Measurements from ENCODE around the gene ITM2B.
"Not testable (repeated sequence)": the region's sequence is repeated elsewhere in the genome, so short reads cannot be mapped to it uniquely, and the experiment has no call there.

ITM2B gene

DNA sequence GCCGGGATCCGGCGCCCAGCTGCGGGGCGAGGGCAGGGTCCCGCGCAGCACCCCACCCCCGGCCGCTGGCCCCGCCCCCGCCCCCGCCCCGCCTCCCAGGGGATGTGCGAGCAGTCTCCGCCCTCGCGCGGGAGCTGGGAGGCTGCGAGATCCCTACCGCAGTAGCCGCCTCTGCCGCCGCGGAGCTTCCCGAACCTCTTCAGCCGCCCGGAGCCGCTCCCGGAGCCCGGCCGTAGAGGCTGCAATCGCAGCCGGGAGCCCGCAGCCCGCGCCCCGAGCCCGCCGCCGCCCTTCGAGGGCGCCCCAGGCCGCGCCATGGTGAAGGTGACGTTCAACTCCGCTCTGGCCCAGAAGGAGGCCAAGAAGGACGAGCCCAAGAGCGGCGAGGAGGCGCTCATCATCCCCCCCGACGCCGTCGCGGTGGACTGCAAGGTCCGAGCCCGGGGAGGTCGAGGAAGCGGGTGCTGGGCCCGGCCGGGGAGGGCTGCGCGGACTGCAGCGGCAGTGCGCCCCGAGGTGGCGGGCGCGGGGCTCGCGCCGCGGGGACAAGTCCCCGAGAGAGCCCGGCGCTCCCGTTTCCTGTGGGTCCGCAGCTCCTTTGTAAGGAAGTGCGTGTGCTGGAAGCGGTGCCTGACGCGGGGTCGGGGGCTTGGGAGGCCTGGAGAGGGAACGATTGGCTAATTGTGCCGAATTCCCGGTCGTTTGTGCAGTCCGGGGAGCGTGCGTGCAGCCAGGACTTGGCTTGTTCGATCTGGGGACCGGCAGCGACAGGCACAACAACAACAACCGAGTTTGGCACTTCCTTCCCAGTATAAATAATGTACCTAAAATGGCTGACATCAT, at the start of gene ITM2B:
Gene ITM2B, plus strand, starts transcription at position 161 of the 843 bp plus-strand sequence. Its CDS starts 155 bp downstream, at position 316.
- DNase-seq = peak; percentile 54 to 86 (median 86)

DNA sequence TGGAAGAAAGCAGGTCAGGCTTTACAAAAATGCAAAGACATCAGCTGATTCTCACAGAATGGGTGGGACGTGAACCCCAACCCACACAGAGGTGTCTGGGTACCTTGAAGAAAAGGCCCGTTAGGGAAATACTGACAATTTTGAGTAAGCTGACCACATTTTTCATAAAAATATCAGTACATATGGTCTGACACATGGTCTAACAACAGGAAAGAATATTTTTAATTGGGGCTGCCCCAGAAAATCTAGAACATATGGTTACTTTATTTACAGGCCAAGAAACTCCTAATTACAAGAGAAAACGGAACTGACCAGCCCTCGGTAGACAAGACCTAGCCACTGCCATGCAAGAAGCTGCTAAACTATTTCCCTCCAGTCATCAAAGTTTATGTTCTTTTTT, 48.7 kb upstream of the ITM2B start:
- DNase-seq = no peak

DNA sequence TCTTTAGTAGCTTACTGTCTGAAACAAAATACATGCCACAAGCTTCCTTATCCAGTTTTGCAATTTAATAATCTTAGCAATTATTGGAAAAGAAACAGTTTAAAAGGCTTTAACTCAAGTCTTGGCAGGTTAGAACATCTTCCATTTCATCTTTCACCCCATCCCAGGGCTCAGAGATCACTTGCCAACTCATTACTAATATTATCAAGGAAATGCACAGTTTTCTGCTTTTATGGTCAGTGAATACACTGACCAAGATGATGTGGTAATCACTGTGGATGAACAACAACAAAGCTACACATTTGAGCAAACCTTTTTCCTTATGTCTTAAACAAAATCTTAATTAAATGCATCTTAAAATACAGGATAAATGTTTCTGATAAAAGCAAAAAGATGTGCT, 48.0 kb upstream of the ITM2B start:
- DNase-seq = no peak

DNA sequence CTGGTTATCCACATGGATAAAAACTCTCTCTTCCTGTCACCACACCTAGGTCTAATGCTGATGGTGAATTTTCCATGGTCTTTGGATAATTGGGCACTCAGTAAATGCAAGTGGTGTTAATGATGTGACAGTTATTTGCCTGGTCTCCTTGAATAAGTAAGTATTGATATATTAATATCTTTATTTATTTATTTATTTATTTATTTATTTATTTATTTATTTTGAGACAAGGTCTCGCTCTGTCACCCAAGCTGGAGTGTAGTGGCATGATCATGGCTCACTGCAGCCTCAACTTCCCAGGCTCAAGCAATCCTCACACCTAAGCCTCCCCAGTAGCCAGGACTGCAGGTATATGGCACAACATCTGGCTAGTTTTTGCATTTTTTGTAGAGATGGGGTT, 46.3 kb upstream of the ITM2B start:
- no peak for DNase-seq

DNA sequence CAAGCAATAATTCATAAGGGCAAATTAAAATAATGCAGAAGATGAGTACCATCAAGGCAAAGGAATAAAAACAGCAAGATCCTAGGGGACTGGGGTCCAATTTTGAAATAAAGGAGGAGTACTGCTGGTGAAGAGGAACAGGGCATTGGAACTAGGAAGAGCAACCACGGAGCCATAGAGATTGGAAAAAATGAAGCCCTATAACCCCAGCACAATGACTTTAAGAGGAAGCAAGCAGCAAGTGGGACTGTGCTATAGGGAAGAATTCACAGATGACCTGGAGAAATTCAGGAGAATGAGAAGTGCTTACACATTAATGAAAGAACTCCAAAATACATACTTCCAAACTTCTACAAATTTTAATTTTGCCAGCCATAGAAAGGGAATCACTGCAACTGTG, 44.9 kb upstream of the ITM2B start:
- DNase-seq = no peak

DNA sequence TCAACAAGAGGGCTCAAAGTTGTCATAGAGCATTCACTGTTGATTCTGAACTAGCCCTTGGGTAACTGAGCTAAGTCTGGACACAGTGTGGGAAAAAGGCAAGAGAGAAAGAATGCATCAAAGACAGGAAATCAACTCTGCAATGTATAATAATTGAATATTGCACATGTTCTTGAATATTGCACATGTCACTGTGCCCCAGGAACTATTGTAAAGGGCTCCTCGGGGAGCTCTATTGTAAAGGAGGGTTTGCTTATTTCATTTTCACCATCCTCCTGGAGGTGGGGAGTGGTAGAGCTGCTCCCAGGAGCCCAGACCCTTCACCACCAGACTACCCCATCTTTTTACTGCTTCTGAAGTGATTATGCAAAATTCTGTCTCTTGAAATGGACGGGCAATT, 44.4 kb upstream of the ITM2B start:
- no peak for DNase-seq

DNA sequence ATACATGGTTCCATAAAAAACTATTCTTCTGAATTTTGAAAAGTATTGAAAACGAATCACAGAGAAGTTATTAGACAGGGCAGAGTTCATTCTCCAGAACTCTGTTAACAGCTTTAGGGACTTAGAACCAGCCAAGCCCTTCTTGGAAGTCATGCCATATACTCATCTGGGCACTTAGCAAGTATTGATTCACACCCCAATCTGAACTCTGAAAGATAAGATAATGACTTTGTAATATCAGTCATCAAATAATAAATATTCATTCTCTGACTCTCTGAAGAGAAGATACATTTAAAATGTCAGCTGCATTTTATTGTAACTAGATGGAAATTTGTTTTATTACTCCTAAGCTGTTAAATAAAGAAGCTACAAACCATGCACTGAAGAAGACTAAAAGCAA, 43.8 kb upstream of the ITM2B start:
- DNase-seq = no peak

DNA sequence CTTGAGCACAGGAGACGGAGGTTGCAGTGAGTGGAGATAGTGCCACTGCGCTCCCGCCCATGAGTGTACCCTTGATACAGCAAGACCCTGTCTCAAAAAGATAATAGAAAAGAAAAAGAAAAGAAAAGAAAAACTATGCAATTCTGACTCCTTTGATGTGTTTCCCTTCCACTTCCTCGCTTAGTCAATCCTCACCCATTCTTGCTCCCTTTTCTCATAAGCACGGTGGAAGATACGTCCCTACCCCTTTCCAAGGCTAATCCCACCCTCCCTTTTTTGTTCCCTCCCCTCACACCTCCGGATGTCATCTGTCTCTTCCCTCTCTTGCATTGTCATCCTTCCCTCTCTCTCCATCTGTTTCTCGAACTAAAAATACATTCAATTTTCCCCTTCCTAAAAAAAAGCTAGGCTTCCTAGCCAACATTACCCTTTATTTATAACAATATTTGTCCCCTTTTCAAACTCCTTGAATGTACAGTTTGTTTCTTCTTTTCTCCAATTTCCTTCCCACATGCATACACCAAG, 40.5 kb upstream of the ITM2B start:
- no peak for DNase-seq

DNA sequence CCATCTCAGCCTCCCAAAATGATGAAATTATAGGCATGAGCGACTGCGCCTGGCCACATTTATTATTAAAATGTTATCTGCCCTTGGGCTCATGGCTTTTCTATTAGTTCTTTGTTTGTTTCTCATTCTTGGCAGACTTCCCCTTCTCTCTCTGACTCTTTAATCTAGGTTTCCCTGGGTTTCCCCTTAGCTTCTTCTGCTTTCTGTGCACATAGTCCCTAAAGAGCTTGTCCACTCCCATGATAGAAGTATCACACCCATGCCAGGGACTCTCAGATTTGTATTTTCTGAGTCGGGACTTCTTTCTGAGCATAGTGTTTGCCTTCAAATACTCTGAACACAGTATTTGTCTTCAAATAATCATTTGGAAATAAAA, 38.6 kb upstream of the ITM2B start:
- DNase-seq = no peak

DNA sequence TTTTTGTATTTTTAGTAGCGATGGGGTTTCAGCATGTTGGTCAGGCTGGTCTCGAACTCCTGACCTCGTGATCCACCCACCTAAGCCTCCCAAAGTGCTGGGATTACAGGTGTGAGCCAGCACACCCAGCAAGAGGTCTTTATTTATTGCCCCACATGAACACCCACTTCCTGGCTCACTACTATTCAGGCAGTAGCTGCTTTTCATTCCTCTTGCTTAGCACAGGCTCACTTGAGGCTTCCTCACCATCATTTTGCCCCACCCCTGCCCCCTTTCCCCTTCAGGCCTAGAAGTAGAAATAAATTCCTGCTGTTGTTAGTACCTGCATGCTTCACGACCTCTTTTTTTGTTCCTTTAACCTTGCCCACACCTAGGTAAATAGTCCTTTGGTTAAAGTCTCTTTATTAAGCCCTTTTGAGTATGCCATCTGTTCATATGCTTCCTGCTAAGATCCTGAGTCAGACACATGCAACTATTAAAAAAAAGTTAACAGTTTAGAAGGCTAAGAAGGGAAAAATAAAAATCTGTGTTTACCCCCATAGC, 33.5 kb upstream of the ITM2B start:
- DNase-seq = no peak

DNA sequence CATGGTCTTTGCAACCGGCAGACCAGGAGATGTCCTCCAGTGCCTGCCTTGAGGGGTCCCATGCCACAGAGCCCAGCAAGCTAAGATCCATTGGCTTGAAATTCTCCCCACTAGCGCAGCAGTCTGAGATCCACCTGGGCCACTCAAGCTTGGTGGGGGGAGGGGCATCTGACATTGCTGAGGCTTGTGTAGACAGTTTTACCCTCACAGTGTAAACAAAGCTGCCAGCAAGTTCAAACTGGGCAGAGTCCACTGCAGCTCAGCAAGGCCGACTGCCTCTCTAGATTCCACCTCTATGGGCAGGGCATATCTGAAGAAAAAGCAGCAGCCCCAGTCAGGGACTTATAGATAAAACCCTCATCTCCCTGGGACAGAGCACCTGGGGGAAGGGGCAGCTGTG, 32.0 kb upstream of the ITM2B start:
- no peak for DNase-seq

DNA sequence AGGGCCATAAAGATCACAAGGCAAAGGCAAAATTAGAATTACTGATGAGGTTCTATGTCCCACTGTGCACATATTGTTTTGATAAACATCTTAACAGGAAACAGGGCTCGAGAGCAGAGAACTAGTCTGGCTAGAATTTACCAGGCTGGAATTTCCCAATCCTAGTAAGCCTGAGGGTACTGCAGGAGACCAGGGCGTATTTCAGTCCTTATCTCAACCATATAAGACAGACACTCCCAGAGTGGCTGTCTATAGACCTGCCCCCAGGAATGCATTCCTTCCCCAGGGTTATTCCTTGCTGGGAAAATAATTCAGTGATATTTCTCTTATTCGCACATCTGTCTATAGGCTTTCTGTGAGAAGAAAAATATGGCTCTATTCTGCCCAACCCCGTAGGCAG, 25.8 kb upstream of the ITM2B start:
- DNase-seq = not testable (repeated sequence)

DNA sequence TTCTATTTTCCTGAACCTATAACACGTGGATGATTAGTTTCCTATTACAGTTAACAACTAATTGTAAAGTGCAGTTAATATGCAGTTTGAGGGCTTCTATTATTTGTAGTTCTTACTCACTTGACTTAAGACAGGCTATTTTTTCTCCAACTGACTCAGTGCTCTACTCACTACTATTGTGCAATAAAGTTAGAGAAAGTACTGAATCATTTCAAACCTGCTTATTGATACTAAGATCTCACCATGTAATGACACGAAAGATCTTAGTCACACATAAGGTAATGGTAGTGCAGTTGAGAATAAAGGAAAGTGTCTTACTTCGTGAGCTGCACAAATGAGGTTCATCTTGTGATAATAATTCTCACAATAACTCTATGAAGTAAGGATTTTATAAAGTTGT, 22.8 kb upstream of the ITM2B start:
- no peak for DNase-seq

DNA sequence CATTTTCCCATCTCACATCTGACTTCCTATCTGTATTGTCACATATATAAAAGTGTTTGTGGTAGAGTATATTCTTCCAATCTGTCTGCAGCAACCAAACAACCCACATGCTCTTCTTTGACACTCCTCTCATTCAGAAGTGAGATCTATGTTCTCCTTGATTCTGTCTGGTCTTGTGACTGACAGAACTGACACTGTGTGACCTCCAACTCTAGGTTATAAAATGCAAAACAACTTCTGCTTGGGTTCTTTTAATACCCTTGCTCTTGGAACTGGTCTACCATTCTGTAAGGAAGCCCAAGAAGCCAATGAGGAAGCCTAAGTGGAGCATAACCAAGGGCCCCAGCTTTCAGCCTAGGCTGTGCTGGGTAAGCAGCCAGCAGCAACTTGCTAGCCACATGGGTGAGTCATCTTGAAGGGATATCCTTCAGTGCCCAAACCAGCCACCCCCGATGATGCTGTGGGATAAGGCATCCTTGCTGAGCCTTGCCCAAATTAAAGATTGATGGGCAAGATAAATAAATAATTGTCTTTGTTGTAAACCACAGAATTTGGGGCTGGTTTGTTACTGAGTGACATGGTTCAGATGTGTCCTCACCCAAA, 18.4 kb upstream of the ITM2B start:
- no peak for DNase-seq

DNA sequence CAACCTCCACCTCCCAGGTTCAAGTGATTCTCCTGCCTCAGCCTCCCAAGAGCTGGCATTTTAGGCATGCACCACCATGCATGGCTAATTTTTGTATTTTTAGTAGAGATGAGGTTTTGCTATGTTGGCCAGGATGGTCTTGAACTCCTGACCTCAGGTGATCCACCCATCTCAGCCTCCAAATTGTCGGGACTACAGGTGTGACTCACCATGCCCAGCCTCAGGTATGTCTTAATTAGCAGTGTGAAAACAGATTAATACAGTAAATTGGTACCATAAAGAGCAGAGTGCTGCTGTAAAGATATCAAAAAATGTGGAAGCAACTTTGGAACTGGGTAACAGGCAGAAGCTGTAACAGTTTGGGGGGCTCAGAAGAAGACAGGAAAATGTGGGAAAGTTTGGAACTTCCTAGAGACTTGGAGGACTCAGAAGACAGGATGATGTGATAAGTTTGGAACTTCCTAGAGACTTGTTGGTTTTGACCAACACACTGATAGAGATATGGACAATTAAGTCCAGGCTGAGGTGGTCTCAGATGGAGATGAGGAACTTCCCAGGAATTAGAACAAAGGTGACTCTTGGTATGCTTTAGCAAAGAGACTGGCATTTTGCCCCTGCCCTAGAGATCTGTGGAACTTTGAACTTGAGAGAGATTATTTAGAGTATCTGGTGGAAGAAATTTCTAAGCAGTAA, 17.3 kb upstream of the ITM2B start:
- not testable (repeated sequence) for DNase-seq

DNA sequence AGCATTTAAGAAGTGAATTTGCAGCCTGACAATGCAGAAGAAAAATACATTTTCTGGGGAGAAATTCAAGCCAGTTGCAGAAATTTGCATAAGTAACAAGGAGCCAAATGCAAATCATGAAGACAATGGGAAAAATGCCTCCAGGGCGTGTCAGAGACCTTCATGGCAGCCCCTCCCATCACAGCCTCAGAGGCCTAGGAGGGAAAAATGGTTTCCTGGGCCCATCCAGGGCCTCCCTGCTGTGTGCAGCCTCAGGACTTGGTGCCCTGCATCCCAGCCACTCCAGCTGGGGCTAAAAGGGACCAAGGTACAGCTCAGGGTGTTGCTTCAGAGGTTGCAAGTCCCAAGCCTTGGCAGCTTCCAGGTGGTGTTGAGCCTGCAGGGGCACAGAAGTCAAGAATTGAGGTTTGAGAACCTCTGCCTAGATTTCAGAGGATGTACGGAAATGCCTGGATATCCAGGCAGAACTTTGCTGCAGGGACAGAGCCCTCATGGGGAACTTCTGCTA, 16.7 kb upstream of the ITM2B start:
- DNase-seq = no peak

DNA sequence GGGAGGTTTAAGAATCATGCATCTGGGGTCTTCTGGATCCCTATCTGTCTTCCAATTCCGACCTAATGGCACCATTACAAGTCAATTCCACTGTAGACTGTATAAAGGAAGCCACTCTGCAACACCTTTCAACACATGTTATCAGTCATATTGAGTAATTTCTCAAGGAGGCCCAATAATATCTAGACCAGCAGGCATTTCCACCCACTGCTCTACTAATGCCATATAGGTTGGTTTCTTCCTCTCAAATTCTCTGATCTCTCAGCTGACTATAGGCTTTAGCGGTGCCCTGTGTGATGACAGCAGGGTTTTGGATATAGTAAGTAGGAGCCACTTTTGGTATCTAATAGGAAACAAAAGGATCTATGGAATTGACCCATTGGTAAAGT, 12.4 kb upstream of the ITM2B start:
- DNase-seq = no peak

DNA sequence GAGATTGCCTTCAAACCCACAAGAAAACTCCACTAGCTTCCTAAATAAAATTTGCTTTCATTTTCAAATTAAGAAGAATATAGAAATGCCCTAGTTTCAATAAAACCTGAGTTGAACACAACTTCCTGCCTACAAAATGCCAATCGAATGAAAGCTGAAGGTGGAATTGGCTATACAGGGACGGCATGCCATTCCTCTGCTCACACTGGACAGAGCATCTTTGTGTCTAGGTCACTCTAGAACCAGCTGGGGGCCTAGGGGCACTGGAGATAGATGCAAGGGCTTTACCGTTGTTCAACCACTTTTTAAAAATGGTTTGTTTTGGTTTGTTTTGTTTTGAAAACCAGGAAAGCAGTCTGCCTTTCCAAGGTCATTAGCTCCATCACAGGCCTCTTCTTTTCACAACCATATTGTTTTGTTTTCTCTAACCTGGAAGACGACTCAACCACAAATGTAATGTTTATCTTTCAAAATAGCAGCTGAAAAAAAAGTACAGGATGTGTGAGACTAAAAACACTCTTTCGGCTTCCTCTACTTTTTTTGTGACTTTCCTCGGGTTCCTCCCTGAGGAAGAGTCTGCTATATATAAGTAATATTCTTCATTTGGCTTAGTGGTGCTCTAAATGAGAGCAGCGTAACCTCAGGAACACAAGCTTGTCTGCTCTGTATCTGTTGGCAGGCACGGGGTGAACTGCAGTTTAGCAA, 11.9 kb upstream of the ITM2B start:
- DNase-seq = no peak

DNA sequence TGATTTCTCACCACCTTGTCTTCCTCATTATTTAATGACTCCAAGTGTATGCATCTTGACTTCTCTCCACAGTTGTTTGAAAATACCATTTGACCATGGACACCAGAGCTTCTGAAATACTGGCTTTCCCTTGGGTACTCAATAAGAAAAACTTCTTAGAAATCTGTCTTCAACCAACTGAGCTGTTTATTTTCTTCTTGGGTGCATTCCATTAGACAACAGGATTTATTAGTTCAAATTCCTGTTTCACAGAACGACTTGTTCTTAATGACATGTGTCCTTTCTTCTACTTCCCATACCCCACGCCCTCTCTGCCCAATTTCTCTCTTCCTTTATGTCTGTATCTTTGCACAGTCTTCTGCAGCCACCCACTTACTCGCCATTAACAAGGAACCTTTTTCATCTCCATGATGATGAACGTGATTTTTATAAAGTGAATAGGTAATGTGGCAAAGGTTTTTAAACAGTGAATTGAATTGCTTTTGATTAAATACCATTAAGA, 11.3 kb upstream of the ITM2B start:
- DNase-seq = no peak

DNA sequence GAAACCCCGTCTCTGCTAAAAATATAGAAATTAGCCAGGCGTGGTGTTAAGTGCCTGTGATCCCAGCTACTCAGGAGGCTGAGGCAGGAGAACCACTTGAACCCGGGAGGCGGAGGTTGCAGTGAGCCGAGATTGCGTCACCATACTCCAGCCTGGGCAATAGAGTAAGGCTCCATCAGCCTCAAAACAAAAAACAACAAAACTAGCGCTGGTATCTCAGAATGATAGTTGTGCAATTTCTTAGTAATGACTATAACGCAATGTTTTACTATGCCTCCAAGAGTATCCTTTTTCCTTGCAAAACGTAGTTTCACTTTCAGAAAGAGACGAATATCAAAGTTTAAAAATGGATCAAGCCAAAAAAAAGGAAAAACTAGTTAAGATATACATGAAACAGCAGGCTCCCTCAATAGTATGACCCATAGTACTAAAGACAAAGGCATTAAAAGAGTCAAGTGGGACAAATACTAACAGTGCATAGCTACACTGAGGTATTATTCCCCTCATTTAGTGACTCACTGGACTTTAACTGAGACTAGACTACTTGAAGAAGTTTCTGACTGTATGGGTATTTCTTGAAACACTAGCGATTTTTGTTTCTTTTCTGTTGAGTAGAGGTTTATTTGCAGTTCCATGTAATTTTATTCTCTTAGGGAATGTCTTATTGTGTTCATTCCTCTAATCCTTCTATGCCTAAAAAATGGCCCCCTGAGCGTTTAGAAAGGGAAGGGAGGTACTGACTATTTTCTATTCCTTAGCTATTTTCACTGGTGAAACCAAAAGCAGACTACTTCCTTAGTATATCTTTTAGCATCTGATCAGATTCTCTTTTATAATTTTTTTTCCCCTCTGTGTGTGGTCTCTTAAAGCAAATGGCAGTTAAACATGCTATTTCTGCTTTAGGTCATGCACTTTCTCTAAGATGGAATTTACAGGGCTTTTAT, 10.4 kb upstream of the ITM2B start:
- DNase-seq = no peak

DNA sequence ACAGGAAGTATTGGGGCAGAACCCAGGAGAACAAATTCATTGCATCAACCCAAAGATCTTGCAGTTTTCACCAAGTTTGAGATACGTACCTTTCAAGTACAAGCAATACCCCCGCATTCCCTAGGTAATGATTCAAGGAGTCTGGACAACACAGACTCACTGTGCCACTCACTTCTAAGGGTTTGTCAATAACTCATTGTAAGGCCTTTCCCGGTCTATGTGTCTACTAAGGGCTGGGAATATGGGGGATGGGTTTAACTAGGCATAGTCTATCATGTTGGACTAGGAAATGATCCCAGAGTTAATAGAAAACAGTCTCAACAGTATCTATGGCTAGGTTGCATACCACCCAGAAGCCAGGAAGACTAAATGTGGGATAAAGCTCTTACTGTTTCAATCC, 8.3 kb upstream of the ITM2B start:
- DNase-seq = no peak
